ENCODE results near the gene DDX51. TPM values are rescaled to one million over a fixed set of nuclear protein-coding genes. Genes with fewer than 3 reads are reported as not detected.

Gene DDX51
- total and polyA plus RNA-seq, 2 of the 13 experiments (the other 11 are each of a cell fraction or from before 2014, with no cell fraction given): 10.1 TPM

- TF ChIP-seq, protein P1, sequence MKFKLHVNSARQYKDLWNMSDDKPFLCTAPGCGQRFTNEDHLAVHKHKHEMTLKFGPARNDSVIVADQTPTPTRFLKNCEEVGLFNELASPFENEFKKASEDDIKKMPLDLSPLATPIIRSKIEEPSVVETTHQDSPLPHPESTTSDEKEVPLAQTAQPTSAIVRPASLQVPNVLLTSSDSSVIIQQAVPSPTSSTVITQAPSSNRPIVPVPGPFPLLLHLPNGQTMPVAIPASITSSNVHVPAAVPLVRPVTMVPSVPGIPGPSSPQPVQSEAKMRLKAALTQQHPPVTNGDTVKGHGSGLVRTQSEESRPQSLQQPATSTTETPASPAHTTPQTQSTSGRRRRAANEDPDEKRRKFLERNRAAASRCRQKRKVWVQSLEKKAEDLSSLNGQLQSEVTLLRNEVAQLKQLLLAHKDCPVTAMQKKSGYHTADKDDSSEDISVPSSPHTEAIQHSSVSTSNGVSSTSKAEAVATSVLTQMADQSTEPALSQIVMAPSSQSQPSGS (CRISPR knock-in tag; IDR thresholded peaks at IDR 0.05): no peak
Measured at GRCh38 chr12:132133952-132134652, 10.0 kb downstream of the DDX51 start (continued).

GRCh38 chr12:132132609-132133430 lies 11.3 kb downstream of the DDX51 start:
- H3K79me2 ChIP-seq (ENCODE audit: insufficient read depth, low read length): no peaks in the 10 kb centered on the region
- FAIRE-seq (no peak), ATAC-seq (peak; percentile 6; the same call in 2 of the 3 replicates), DNase-seq (ENCODE audit: low spot score) (no peak)
- H3K36me3 ChIP-seq (replicated peaks in 1 of 2; ENCODE audit: control insufficient read depth in 1 of 2, insufficient read depth in 2 of 2, low read length in 2 of 2): peaks cover 0 to 3% of the 10 kb centered on the region in 2 experiments; a peak in 3 of 5 replicates
- no peaks in the 10 kb centered on the region for H3K9me3 ChIP-seq (ENCODE audit: low read length)
- no peak overlapping the region for H3K9ac ChIP-seq (ENCODE audit: insufficient read depth, low read depth, low read length)
- BruUV-seq (replicated peaks): no TSS peak
- H3K27ac ChIP-seq (ENCODE audit: extremely low read length, insufficient read depth, low read length): no peak overlapping the region
- TF ChIP-seq, protein P2, sequence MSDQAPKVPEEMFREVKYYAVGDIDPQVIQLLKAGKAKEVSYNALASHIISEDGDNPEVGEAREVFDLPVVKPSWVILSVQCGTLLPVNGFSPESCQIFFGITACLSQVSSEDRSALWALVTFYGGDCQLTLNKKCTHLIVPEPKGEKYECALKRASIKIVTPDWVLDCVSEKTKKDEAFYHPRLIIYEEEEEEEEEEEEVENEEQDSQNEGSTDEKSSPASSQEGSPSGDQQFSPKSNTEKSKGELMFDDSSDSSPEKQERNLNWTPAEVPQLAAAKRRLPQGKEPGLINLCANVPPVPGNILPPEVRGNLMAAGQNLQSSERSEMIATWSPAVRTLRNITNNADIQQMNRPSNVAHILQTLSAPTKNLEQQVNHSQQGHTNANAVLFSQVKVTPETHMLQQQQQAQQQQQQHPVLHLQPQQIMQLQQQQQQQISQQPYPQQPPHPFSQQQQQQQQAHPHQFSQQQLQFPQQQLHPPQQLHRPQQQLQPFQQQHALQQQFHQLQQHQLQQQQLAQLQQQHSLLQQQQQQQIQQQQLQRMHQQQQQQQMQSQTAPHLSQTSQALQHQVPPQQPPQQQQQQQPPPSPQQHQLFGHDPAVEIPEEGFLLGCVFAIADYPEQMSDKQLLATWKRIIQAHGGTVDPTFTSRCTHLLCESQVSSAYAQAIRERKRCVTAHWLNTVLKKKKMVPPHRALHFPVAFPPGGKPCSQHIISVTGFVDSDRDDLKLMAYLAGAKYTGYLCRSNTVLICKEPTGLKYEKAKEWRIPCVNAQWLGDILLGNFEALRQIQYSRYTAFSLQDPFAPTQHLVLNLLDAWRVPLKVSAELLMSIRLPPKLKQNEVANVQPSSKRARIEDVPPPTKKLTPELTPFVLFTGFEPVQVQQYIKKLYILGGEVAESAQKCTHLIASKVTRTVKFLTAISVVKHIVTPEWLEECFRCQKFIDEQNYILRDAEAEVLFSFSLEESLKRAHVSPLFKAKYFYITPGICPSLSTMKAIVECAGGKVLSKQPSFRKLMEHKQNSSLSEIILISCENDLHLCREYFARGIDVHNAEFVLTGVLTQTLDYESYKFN (CRISPR knock-in tag; conservative IDR thresholded peaks at IDR 0.05): no peak
- peak; percentile 92 for TF ChIP-seq AGO2 (optimal IDR thresholded peaks at IDR 0.05; ENCODE audit: low read depth, low read length)
- intact Hi-C loops (cut with micrococcal nuclease; ENCODE audit: unreplicated experiment): no loop called here
- H3K4me2 ChIP-seq (ENCODE audit: low read depth, low read length): no peak overlapping the region
- no peaks in the 10 kb centered on the region for H3K4me1 ChIP-seq (ENCODE audit: insufficient read depth, low read length)
- no peak overlapping the region for H2AFZ ChIP-seq (ENCODE audit: low read length)
- in situ Hi-C loops (cut with HindIII; ENCODE audit: extremely low pct_ligation_motif_present, low pct_unique_long_range_greater_than_20kb): no loop called here
- H4K20me1 ChIP-seq (ENCODE audit: insufficient read depth, low read length): no peaks in the 10 kb centered on the region
- ChIA-PET POLR2A (interaction anchor here (0.7 kb wide), 1 partner anchor 12 kb away, joined by 3 read pairs; no protein-coding TSS in a partner anchor), CTCF (ENCODE audit: low intra/inter-chr PET ratio, low total read pairs) (no interaction called here)
- WGBS (ENCODE audit: low lambda C conversion rate): 86% methylated on average over 21 of the region's 39 CpGs
- no peaks in the 10 kb centered on the region for H3K27me3 ChIP-seq (ENCODE audit: control insufficient read depth in 1 of 2, insufficient read depth in 2 of 2, low read length in 2 of 2)
- no peak overlapping the region for H3K4me3 ChIP-seq (replicated peaks in 1 of 3; ENCODE audit: insufficient read depth in 1 of 3, low read depth in 2 of 3, low read length in 3 of 3)
